ENCODE results near the gene CHD2. TPM values are rescaled to one million over a fixed set of nuclear protein-coding genes. Genes with fewer than 3 reads are reported as not detected.

The CHD2 gene
- polyA plus RNA-seq (2011; rRNA removed) (62.6 and 74.8 TPM in 2 replicates), polyA minus RNA-seq (2011; rRNA and poly(A)+ RNA removed) (163 and 178 TPM in 2 replicates)

DNA sequence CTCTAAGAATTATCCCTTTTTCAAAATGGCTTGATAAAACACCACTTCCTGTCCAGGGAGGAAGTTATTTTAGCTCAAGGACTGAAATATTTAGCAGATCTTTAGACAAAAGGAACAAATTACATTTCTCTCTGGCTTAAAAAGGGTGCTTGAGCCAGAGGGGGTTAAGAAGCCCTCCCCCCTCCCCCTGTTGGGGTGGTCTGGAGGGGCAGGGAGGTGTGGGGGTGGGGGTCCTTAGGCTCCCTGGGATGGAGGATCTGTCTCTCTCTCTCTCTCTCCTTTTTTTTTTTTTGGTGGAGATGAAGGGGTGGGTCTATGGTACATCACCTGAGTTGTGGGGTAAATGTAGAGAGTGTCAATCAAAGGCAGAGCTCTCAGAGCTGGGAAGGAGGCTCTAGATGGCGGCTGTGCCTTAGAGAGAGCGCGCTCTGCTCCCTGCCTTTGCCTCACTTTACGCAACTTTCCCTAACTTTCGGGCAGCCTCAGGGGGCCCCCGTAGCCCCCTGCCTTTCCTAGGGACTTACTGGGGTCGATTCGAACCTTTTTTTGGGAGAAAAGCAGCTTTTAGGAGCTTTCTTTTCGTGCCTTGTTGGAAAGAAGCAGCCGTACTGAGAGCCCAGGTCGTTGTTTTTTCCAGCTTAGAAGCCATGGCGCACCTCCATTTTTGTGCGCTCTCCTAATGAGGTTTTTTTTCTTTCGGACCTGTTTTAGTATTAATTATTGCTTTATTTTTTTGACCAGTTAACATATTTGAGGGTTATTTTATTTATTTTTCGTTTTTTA, at the start of gene CHD2:
TSS of gene CHD2 (plus strand) at position 377 of the 783 bp plus-strand sequence. CDS start 914 bp downstream, outside the sequence.
- TF ChIP-seq CTCF (IDR thresholded peaks at IDR 0.05; ENCODE audit: low read depth, low read length) = no peak
- H3K27me3 ChIP-seq (ENCODE audit: control insufficient read depth, insufficient read depth, low read length) = no peaks in the 10 kb centered on the region
- H3K9me3 ChIP-seq (ENCODE audit: control insufficient read depth, insufficient read depth, low read length) = no peaks in the 10 kb centered on the region
- CTCF ChIA-PET = interaction anchor here (0.7 to 2.0 kb wide), 8 partner anchors 8 to 103 kb away, joined by 3 to 12 read pairs (median 4); no protein-coding TSS in a partner anchor
- peak within 1 kb of the TSS; percentile 99 for H3K27ac ChIP-seq (ENCODE audit: low read depth, low read length)
- peak; percentile 41 for DNase-seq (ENCODE audit: low read depth, low spot score)
- POLR2A ChIA-PET = interaction anchor here (0.5 to 5.5 kb wide), 18 partner anchors 9 to 128 kb away, joined by 3 to 98 read pairs (median 6); no protein-coding TSS in a partner anchor
- H3K4me3 ChIP-seq (ENCODE audit: low read depth, low read length) = peak within 1 kb of the TSS; percentile 74

DNA sequence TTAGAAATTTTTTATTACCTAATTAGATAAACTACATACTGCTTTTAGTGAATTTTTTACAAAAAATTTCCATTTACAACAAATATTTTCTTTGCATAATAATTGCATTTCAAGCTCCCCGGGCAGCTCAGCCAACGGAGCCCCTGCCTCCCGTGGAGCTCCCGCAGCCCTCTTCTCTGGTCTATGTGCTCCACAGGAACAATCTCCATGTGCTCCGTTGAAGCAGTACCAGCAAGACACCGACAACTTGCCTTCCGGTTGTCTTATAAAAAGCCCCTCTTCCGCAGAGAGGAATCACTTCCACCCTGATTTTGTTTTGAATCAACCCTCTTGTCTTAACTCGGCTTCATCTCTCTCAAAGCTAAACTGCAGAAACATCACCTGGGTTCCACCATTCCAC, 46.9 kb upstream of the CHD2 start:
- Histone ChIP-seq H3K27ac (ENCODE audit: low read depth, low read length) (no peak overlapping the region), H3K27me3 (ENCODE audit: control insufficient read depth, insufficient read depth, low read length) (no peaks in the 10 kb centered on the region), H3K4me3 (ENCODE audit: low read depth, low read length) (no peak overlapping the region), H3K9me3 (ENCODE audit: control insufficient read depth, insufficient read depth, low read length) (peaks cover 3% of the 10 kb centered on the region)
- no peak for DNase-seq (ENCODE audit: low read depth, low spot score)
- ChIA-PET POLR2A (no interaction called here), CTCF (no interaction called here)
- TF ChIP-seq CTCF (IDR thresholded peaks at IDR 0.05; ENCODE audit: low read depth, low read length) = no peak

DNA sequence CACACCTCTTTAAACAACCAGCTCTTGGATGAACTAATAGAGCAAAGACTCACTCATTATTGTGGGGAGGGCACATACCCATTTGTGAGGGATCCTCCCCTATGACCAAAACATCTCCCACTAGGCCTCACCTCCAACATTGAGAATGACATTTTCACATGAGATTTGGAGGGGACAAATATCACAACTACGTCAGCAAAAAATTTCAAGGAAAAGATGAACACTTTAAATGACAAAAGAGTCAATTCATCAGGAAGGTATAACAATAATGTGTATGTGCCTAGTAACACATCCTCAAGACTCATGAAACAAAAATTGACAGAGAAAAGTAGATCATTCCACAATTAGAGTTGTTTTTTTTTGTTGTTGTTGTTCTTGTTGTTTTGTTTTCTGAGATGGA, 38.4 kb upstream of the CHD2 start:
- no peak for TF ChIP-seq CTCF (IDR thresholded peaks at IDR 0.05; ENCODE audit: low read depth, low read length)
- Histone ChIP-seq H3K27ac (ENCODE audit: low read depth, low read length) (no peak overlapping the region), H3K9me3 (ENCODE audit: control insufficient read depth, insufficient read depth, low read length) (peaks cover 3% of the 10 kb centered on the region), H3K27me3 (ENCODE audit: control insufficient read depth, insufficient read depth, low read length) (no peaks in the 10 kb centered on the region), H3K4me3 (ENCODE audit: low read depth, low read length) (no peak overlapping the region)
- POLR2A ChIA-PET = no interaction called here
- CTCF ChIA-PET = no interaction called here
- DNase-seq (ENCODE audit: low read depth, low spot score) = no peak

GRCh38 chr15:92864127-92864814, 35.9 kb upstream of the CHD2 start:
- H3K27me3 ChIP-seq (ENCODE audit: control insufficient read depth, insufficient read depth, low read length) = no peaks in the 10 kb centered on the region
- no peak overlapping the region for H3K27ac ChIP-seq (ENCODE audit: low read depth, low read length)
- no peak for TF ChIP-seq CTCF (IDR thresholded peaks at IDR 0.05; ENCODE audit: low read depth, low read length)
- CTCF ChIA-PET = no interaction called here
- POLR2A ChIA-PET = interaction anchor here (0.6 kb wide), 1 partner anchor 8 kb away, joined by 3 read pairs; no protein-coding TSS in a partner anchor
- DNase-seq (ENCODE audit: low read depth, low spot score) = no peak
- no peak overlapping the region for H3K4me3 ChIP-seq (ENCODE audit: low read depth, low read length)
- peaks cover 3% of the 10 kb centered on the region for H3K9me3 ChIP-seq (ENCODE audit: control insufficient read depth, insufficient read depth, low read length)
